H9 (cell line): Measurements from ENCODE around the gene DNAJC15. TPM values are rescaled to one million over a fixed set of nuclear protein-coding genes. Genes with fewer than 3 reads are reported as not detected.

Experiments used
- DNase-seq: peaks from one replicate; pipeline ENCODE4 v3.0.0-alpha.2; 2017
- H2AFZ ChIP-seq: one replicate; pipeline ENCODE4 v1.6.1; 2013; ENCODE audit warnings: mild to moderate bottlenecking, low read length, control low read depth, moderate library complexity
- H2AK5ac ChIP-seq: 2 replicates; pipeline ENCODE4 v1.6.1; 2013; ENCODE audit warnings: low read length, control low read depth, mixed read lengths; ENCODE audit not compliant: insufficient read length
- H2BK120ac ChIP-seq: one replicate; pipeline ENCODE4 v1.6.1; 2013; ENCODE audit warnings: low read depth, mild to moderate bottlenecking, low read length, control low read depth, inconsistent platforms; ENCODE audit not compliant: poor library complexity, severe bottlenecking
- H2BK12ac ChIP-seq: 2 replicates; pipeline ENCODE4 v1.6.1; 2013; ENCODE audit warnings: low read length, control low read depth, mixed read lengths, low read depth; ENCODE audit not compliant: insufficient read length
- H2BK15ac ChIP-seq: 2 replicates; pipeline ENCODE4 v1.6.1; 2013; ENCODE audit warnings: low read depth, low read length, control low read depth
- H2BK20ac ChIP-seq: one replicate; pipeline ENCODE4 v1.6.1; 2013; ENCODE audit warnings: low read depth, mild to moderate bottlenecking, low read length, control low read depth, inconsistent platforms; ENCODE audit not compliant: poor library complexity, severe bottlenecking
- H2BK5ac ChIP-seq: 2 replicates; pipeline ENCODE4 v1.6.1; 2013; ENCODE audit warnings: low read length, control low read depth, mixed read lengths; ENCODE audit not compliant: insufficient read length
- H3K14ac ChIP-seq: 2 replicates; pipeline ENCODE4 v1.6.1; 2013; ENCODE audit warnings: low read length, control low read depth; ENCODE audit not compliant: insufficient read depth
- H3K18ac ChIP-seq: 2 replicates; pipeline ENCODE4 v1.6.1; 2013; ENCODE audit warnings: low read depth, mild to moderate bottlenecking, mixed read lengths, low read length, control low read depth; ENCODE audit not compliant: insufficient read length
- H3K23ac ChIP-seq: 2 replicates; pipeline ENCODE4 v1.6.1; 2013; ENCODE audit warnings: low read length, control low read depth, mixed read lengths, low read depth; ENCODE audit not compliant: insufficient read length
- H3K23me2 ChIP-seq: 2 replicates; pipeline ENCODE4 v1.6.1; 2013; ENCODE audit warnings: low read depth, mild to moderate bottlenecking, mixed read lengths, low read length, control low read depth; ENCODE audit not compliant: insufficient read length, poor library complexity, severe bottlenecking
- H3K27ac ChIP-seq: 2 replicates; pipeline ENCODE4 v1.5.1; 2013; ENCODE audit warnings: low read length, control low read depth, mixed read lengths, low read depth; ENCODE audit not compliant: insufficient read length
- H3K27me3 ChIP-seq: 2 replicates; pipeline ENCODE4 v1.6.1; 2013; ENCODE audit warnings: low read length, control low read depth, inconsistent platforms; ENCODE audit not compliant: insufficient read depth
- H3K4ac ChIP-seq: 2 replicates; pipeline ENCODE4 v1.6.1; 2013; ENCODE audit warnings: low read depth, mild to moderate bottlenecking, control low read depth, inconsistent platforms, low read length, moderate library complexity
- H3K4me1 ChIP-seq: 2 replicates; pipeline ENCODE4 v1.6.1; 2013; ENCODE audit warnings: low read length, control low read depth, inconsistent platforms; ENCODE audit not compliant: insufficient read depth
- H3K4me2 ChIP-seq: 2 replicates; pipeline ENCODE4 v1.6.1; 2013; ENCODE audit warnings: low read length, control low read depth, mixed read lengths; ENCODE audit not compliant: insufficient read length, insufficient read depth
- H3K56ac ChIP-seq: 2 replicates; pipeline ENCODE4 v1.6.1; 2013; ENCODE audit warnings: low read depth, mild to moderate bottlenecking, mixed read lengths, low read length, control low read depth; ENCODE audit not compliant: insufficient read length
- H3K79me1 ChIP-seq: 2 replicates; pipeline ENCODE4 v1.6.1; 2013; ENCODE audit warnings: low read depth, mild to moderate bottlenecking, moderate library complexity, low read length, control low read depth, inconsistent platforms; ENCODE audit not compliant: insufficient read depth, poor library complexity, severe bottlenecking
- H3K79me2 ChIP-seq: 2 replicates; pipeline ENCODE4 v1.6.1; 2013; ENCODE audit warnings: low read length, control low read depth, inconsistent platforms; ENCODE audit not compliant: insufficient read depth
- H3K9ac ChIP-seq: 2 replicates; pipeline ENCODE4 v1.6.1; 2013; ENCODE audit warnings: low read length, control low read depth, mixed read lengths; ENCODE audit not compliant: insufficient read length; ENCODE audit errors: extremely low read depth
- H3K9me3 ChIP-seq: one replicate; pipeline ENCODE4 v1.6.1; 2013; ENCODE audit warnings: low read depth, low read length, inconsistent platforms; ENCODE audit not compliant: control insufficient read depth
- H3T11ph ChIP-seq: one replicate; pipeline ENCODE4 v1.6.1; 2013; ENCODE audit warnings: mild to moderate bottlenecking, low read length, control low read depth, inconsistent platforms
- H4K20me1 ChIP-seq: one replicate; pipeline ENCODE4 v1.6.1; 2013; ENCODE audit not compliant: control insufficient read depth, insufficient read length, insufficient read depth
- H4K5ac ChIP-seq: 2 replicates; pipeline ENCODE4 v1.6.1; 2013; ENCODE audit warnings: low read depth, mild to moderate bottlenecking, mixed read lengths, low read length, control low read depth; ENCODE audit not compliant: insufficient read length
- H4K8ac ChIP-seq: replicated peaks from 2 replicates; pipeline ENCODE4 v1.6.1; 2013; ENCODE audit warnings: low read length, control low read depth, mixed read lengths, low read depth; ENCODE audit not compliant: insufficient read length
- H4K91ac ChIP-seq: 2 replicates; pipeline ENCODE4 v1.6.1; 2013; ENCODE audit warnings: low read depth, mild to moderate bottlenecking, moderate library complexity, mixed read lengths, low read length, control low read depth; ENCODE audit not compliant: insufficient read length
- H3K27ac Mint-ChIP-seq, 3 experiments: 2 replicates in 2 of 3; 3 replicates in 1 of 3; pipeline ENCODE4 v1.8.0; 2020 to 2021; ENCODE audit warnings: mixed read lengths in 3 of 3, mild to moderate bottlenecking in 1 of 3, moderate library complexity in 1 of 3
- H3K27me3 Mint-ChIP-seq: 2 replicates; pipeline ENCODE4 v1.8.0; 2021; ENCODE audit warnings: low read depth, mild to moderate bottlenecking, moderate library complexity, mixed read lengths
- H3K36me3 Mint-ChIP-seq, 3 experiments: 2 replicates in 2 of 3; 3 replicates in 1 of 3; pipeline ENCODE4 v1.8.0; 2020 to 2021; ENCODE audit warnings: low read depth in 3 of 3, mixed read lengths in 3 of 3; ENCODE audit not compliant: insufficient read depth in 1 of 3
- H3K4me1 Mint-ChIP-seq, 2 experiments: 2 replicates each; pipeline ENCODE4 v1.8.0; 2020; ENCODE audit warnings: mixed read lengths in 2 of 2
- H3K4me3 Mint-ChIP-seq, 2 experiments: 2 replicates in 1 of 2; 3 replicates in 1 of 2; pipeline ENCODE4 v1.8.0; 2020 to 2021; ENCODE audit warnings: mild to moderate bottlenecking in 2 of 2, mixed read lengths in 2 of 2, moderate library complexity in 1 of 2
- H3K9me3 Mint-ChIP-seq, 2 experiments: 2 replicates in 1 of 2; 3 replicates in 1 of 2; pipeline ENCODE4 v1.8.0; 2020; ENCODE audit warnings: mild to moderate bottlenecking in 2 of 2, mixed read lengths in 2 of 2, moderate library complexity in 1 of 2
- WGBS: extraction: QIAGEN DNeasy Blood & Tissue Kit; methylation state at CpG from one replicate; pipeline ENCODE4 v1.1.7; 2013; ENCODE audit warnings: missing lambda C conversion rate, low lambda C conversion rate, mixed read lengths; ENCODE audit not compliant: insufficient read length; ENCODE audit errors: extremely low coverage; 5-methylcytosine and 5-hydroxymethylcytosine counted together
- total RNA-seq: library from RNA; stranded (reverse); gene quantifications from 2 replicates; pipeline ENCODE4 v1.2.1, GENCODE V29; 2021
- TF ChIP-seq, protein P1 (sequence below): fragments of 200-600 bp; sonication (generic); conservative IDR thresholded peaks from 3 replicates; pipeline ENCODE4 v1.8.0; 2021; ENCODE audit warnings: antibody characterized with exemption, mild to moderate bottlenecking

Gene DNAJC15
- total RNA-seq, 1 experiment from 2014 or later = 13.4 TPM

DNA sequence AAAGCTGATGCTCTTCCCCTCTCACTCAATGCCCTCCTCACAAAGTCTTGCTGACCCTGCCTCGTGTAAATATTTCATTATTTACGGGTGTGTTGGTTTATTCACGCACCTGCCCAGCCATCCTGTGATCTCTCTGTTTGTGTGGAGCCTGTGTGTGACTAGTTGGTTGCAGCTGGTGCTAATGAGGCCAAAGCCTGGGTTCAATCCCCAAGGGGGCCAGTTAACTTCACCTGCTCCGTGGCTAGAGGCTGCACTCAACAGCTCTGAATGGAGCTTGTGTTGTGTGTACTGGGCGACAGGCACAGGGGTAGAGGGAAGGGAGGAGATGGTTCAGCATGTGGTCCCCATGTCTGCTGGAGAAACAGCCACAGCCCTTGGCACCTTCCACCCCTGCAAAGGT is 109.5 kb downstream of the DNAJC15 start:
- H2BK120ac ChIP-seq = no peak overlapping the region
- Mint-ChIP-seq H3K27ac (peak overlapping the region in 2 of 3 experiments; percentile 21 to 81; a peak in 1 of 7 replicates), H3K9me3 (no peaks in the 10 kb centered on the region), H3K4me3 (no peak overlapping the region), H3K4me1 (peaks cover 35 to 48% of the 10 kb centered on the region in 2 experiments), H3K27me3 (no peaks in the 10 kb centered on the region), H3K36me3 (no peaks in the 10 kb centered on the region)
- WGBS = no CpG with 5 or more reads among the region's 5 CpGs
- no peak overlapping the region for H2BK12ac ChIP-seq
- H3T11ph ChIP-seq = no peak overlapping the region
- H3K79me1 ChIP-seq = no peaks in the 10 kb centered on the region
- H3K23me2 ChIP-seq = no peaks in the 10 kb centered on the region
- no peak overlapping the region for H4K5ac ChIP-seq
- no peaks in the 10 kb centered on the region for H4K20me1 ChIP-seq
- peaks cover 10% of the 10 kb centered on the region for H3K4me1 ChIP-seq
- H3K27ac ChIP-seq = no peak overlapping the region
- H2BK15ac ChIP-seq = no peak overlapping the region
- no peak overlapping the region for H4K8ac ChIP-seq
- H4K91ac ChIP-seq = no peak overlapping the region
- no peak overlapping the region for H3K14ac ChIP-seq
- H3K9ac ChIP-seq = no peak overlapping the region
- no peak overlapping the region for H3K18ac ChIP-seq
- no peak overlapping the region for H3K23ac ChIP-seq
- no peaks in the 10 kb centered on the region for H3K9me3 ChIP-seq
- TF ChIP-seq, protein P1, sequence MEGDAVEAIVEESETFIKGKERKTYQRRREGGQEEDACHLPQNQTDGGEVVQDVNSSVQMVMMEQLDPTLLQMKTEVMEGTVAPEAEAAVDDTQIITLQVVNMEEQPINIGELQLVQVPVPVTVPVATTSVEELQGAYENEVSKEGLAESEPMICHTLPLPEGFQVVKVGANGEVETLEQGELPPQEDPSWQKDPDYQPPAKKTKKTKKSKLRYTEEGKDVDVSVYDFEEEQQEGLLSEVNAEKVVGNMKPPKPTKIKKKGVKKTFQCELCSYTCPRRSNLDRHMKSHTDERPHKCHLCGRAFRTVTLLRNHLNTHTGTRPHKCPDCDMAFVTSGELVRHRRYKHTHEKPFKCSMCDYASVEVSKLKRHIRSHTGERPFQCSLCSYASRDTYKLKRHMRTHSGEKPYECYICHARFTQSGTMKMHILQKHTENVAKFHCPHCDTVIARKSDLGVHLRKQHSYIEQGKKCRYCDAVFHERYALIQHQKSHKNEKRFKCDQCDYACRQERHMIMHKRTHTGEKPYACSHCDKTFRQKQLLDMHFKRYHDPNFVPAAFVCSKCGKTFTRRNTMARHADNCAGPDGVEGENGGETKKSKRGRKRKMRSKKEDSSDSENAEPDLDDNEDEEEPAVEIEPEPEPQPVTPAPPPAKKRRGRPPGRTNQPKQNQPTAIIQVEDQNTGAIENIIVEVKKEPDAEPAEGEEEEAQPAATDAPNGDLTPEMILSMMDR = no peak
- H3K4me2 ChIP-seq = no peak overlapping the region
- no peak overlapping the region for H3K4ac ChIP-seq
- H3K27me3 ChIP-seq = no peaks in the 10 kb centered on the region
- no peak overlapping the region for H2AK5ac ChIP-seq
- no peak for DNase-seq
- H2BK20ac ChIP-seq = no peak overlapping the region
- no peaks in the 10 kb centered on the region for H3K79me2 ChIP-seq
- H2BK5ac ChIP-seq = no peak overlapping the region
- H3K56ac ChIP-seq = no peak overlapping the region
- H2AFZ ChIP-seq = no peak overlapping the region
